ENCODE data around the gene FCGR3B. TPM values are rescaled to one million over a fixed set of nuclear protein-coding genes. Genes with fewer than 3 reads are reported as not detected.
"Not testable (repeated sequence)": the region's sequence is repeated elsewhere in the genome, so short reads cannot be mapped to it uniquely, and the experiment has no call there.

FCGR3B gene
- total RNA-seq, 4 donors from 2014 or later = 0.66 to 2.0 (median 1.2) TPM; not detected in 1

- not testable (repeated sequence) for H3K27ac ChIP-seq, ATAC-seq, H3K4me3 ChIP-seq, H3K9me3 ChIP-seq, H3K36me3 ChIP-seq, H3K4me1 ChIP-seq, H3K27me3 ChIP-seq
- no CpG with 5 or more reads among the region's 4 CpGs for WGBS, 2 donors (ENCODE audit: low coverage in 1 of 2)
These were observed 33.7 kb upstream of the FCGR3B start for GRCh38 chr1:161664689-161665088.

- H3K36me3 ChIP-seq, H3K9me3 ChIP-seq, H3K4me1 ChIP-seq, H3K27me3 ChIP-seq, ATAC-seq, H3K27ac ChIP-seq, H3K4me3 ChIP-seq: not testable (repeated sequence)
- no CpG with 5 or more reads among the region's 1 CpG for WGBS, 2 donors (ENCODE audit: low coverage in 1 of 2)
These were observed 32.6 kb upstream of the FCGR3B start for GRCh38 chr1:161663569-161663968.

- not testable (repeated sequence) for H3K4me3 ChIP-seq, H3K4me1 ChIP-seq, H3K36me3 ChIP-seq, ATAC-seq, H3K27me3 ChIP-seq, H3K9me3 ChIP-seq, H3K27ac ChIP-seq
- WGBS, 2 donors (ENCODE audit: low coverage in 1 of 2) = no CpG with 5 or more reads among the region's 4 CpGs
These were observed 31.8 kb upstream of the FCGR3B start, which contains the start of gene FCGR2B for GRCh38 chr1:161662684-161663339. TSS of gene FCGR2B (plus strand) at chr1:161663143. CDS start at chr1:161663242, 99 bp downstream.

- H3K36me3 ChIP-seq, ATAC-seq, H3K27ac ChIP-seq, H3K4me1 ChIP-seq, H3K27me3 ChIP-seq, H3K4me3 ChIP-seq, H3K9me3 ChIP-seq: not testable (repeated sequence)
- WGBS, 2 donors (ENCODE audit: low coverage in 1 of 2) = 56% methylated on average over 3 of the region's 9 CpGs; no CpG with 5 or more reads in 1 of the 2 donors
These were observed 30.8 kb upstream of the FCGR3B start for GRCh38 chr1:161661660-161662311.

- not testable (repeated sequence) for H3K9me3 ChIP-seq, H3K27ac ChIP-seq, ATAC-seq, H3K4me1 ChIP-seq, H3K4me3 ChIP-seq, H3K27me3 ChIP-seq, H3K36me3 ChIP-seq
These were observed 27.5 kb upstream of the FCGR3B start for GRCh38 chr1:161658524-161658923.

GRCh38 chr1:161653971-161654370 is 23.0 kb upstream of the FCGR3B start:
- not testable (repeated sequence) for H3K27ac ChIP-seq, H3K4me3 ChIP-seq, H3K27me3 ChIP-seq, H3K4me1 ChIP-seq, H3K9me3 ChIP-seq, ATAC-seq, H3K36me3 ChIP-seq
- WGBS, 2 donors (ENCODE audit: low coverage in 1 of 2) = 43% methylated on average over 1 of the region's 6 CpGs; no CpG with 5 or more reads in 1 of the 2 donors

GRCh38 chr1:161653541-161653940 is 22.6 kb upstream of the FCGR3B start:
- H3K36me3 ChIP-seq, H3K27me3 ChIP-seq, H3K9me3 ChIP-seq, H3K4me3 ChIP-seq, ATAC-seq, H3K27ac ChIP-seq, H3K4me1 ChIP-seq: not testable (repeated sequence)
- no CpG with 5 or more reads among the region's 7 CpGs for WGBS, 2 donors (ENCODE audit: low coverage in 1 of 2)

- H3K9me3 ChIP-seq, H3K4me3 ChIP-seq, H3K36me3 ChIP-seq, H3K27me3 ChIP-seq, H3K4me1 ChIP-seq, ATAC-seq, H3K27ac ChIP-seq: not testable (repeated sequence)
- TF ChIP-seq CTCF (IDR thresholded peaks at IDR 0.05) = peak in 1 of 4 experiments; percentile 43
- WGBS, 2 donors (ENCODE audit: low coverage in 1 of 2) = 20% methylated on average over 3 of the region's 13 CpGs; no CpG with 5 or more reads in 1 of the 2 donors
These were observed 16.8 kb upstream of the FCGR3B start for GRCh38 chr1:161647507-161648360.

- not testable (repeated sequence) for H3K27ac ChIP-seq, H3K4me1 ChIP-seq, H3K27me3 ChIP-seq, H3K4me3 ChIP-seq, ATAC-seq, H3K9me3 ChIP-seq, H3K36me3 ChIP-seq
- WGBS, 2 donors (ENCODE audit: low coverage in 1 of 2) = 38 to 44% methylated on average over 1 of the region's 1 CpG
These were observed 13.9 kb upstream of the FCGR3B start for GRCh38 chr1:161644855-161645254.

- not testable (repeated sequence) for ATAC-seq, H3K36me3 ChIP-seq, H3K27ac ChIP-seq, H3K4me3 ChIP-seq, H3K27me3 ChIP-seq, H3K9me3 ChIP-seq, H3K4me1 ChIP-seq
- 100% methylated on average over 1 of the region's 5 CpGs; no CpG with 5 or more reads in 1 of the 2 donors for WGBS, 2 donors (ENCODE audit: low coverage in 1 of 2)
These were observed 12.7 kb upstream of the FCGR3B start for GRCh38 chr1:161643481-161644208.

- not testable (repeated sequence) for H3K9me3 ChIP-seq, H3K36me3 ChIP-seq, H3K27ac ChIP-seq, H3K4me3 ChIP-seq, H3K27me3 ChIP-seq, H3K4me1 ChIP-seq
- WGBS, 2 donors (ENCODE audit: low coverage in 1 of 2) = 71% methylated on average over 1 of the region's 1 CpG; no CpG with 5 or more reads in 1 of the 2 donors
- ATAC-seq = peak; percentile 31
These were observed 11.7 kb upstream of the FCGR3B start for GRCh38 chr1:161642697-161643096.

GRCh38 chr1:161639203-161639602 is 8.2 kb upstream of the FCGR3B start:
- H3K9me3 ChIP-seq, H3K27ac ChIP-seq, H3K4me3 ChIP-seq, ATAC-seq, H3K27me3 ChIP-seq, H3K4me1 ChIP-seq, H3K36me3 ChIP-seq: not testable (repeated sequence)
- WGBS, 2 donors (ENCODE audit: low coverage in 1 of 2) = no CpG with 5 or more reads among the region's 2 CpGs

Measured in gastroesophageal sphincter (tissue), 4 donors.